ENCODE results near the gene PTPRN2.

DNA sequence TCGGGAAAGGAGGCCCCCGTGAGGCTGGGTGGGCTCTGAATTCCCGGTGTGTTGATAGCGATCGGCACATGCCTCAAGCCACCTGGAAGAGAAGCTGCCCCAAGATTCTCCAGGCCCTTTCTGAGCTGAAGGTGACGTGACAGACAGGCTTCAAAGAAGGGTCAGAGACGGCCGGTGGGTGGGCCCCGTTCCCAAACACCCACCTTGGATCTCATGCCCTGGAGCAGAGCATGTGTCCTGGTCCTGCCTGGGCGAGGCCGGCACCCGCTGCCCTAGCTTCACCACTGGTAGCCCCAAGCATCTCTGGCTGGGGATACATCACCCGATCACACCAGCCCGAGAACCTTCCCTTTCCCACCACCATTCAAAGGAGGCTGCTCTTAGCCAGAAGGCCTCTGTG, 851.8 kb downstream of the PTPRN2 start:
- TF ChIP-seq GATA2 (IDR thresholded peaks at IDR 0.05; ENCODE audit: low read depth, low read length) (no peak), GATA3 (IDR thresholded peaks at IDR 0.05; ENCODE audit: low read depth, low read length) (no peak)

Measured in SH-SY5Y (cell line).